GM18909 (cell line): Measurements from ENCODE around the gene KRT76.

Experiments
- ATAC-seq: cut with Tn5 transposase; IDR thresholded peaks from one replicate; pipeline ENCODE4 v1.9.1; 2021; ENCODE audit warnings: mild to moderate bottlenecking; ENCODE audit not compliant: unreplicated experiment, poor library complexity

Gene KRT76

GRCh38 chr12:52787324-52788191 lies 10.4 kb upstream of the KRT76 start:
- ATAC-seq: no peak

- no peak for ATAC-seq
Measured at GRCh38 chr12:52784909-52785308, 7.8 kb upstream of the KRT76 start.

GRCh38 chr12:52783563-52784316 lies 6.6 kb upstream of the KRT76 start:
- ATAC-seq: no peak

GRCh38 chr12:52782502-52782901 lies 5.4 kb upstream of the KRT76 start:
- no peak for ATAC-seq

- ATAC-seq: no peak
Measured at GRCh38 chr12:52781399-52782082, 4.4 kb upstream of the KRT76 start.

- ATAC-seq: no peak
Measured at GRCh38 chr12:52779914-52780313, 2.8 kb upstream of the KRT76 start.

GRCh38 chr12:52778833-52779232 lies 1.7 kb upstream of the KRT76 start:
- ATAC-seq: no peak

GRCh38 chr12:52777566-52777965 lies 421 bp upstream of the KRT76 start:
- no peak for ATAC-seq

- ATAC-seq: no peak
Measured at GRCh38 chr12:52776435-52776834, 710 bp downstream of the KRT76 start.

GRCh38 chr12:52774629-52775250 lies 2.4 kb downstream of the KRT76 start:
- no peak for ATAC-seq

- ATAC-seq: no peak
Measured at GRCh38 chr12:52772772-52773171, 4.4 kb downstream of the KRT76 start.

GRCh38 chr12:52772188-52772587 lies 5.0 kb downstream of the KRT76 start:
- ATAC-seq: no peak

GRCh38 chr12:52771505-52771904 lies 5.6 kb downstream of the KRT76 start:
- no peak for ATAC-seq

GRCh38 chr12:52771088-52771487 lies 6.1 kb downstream of the KRT76 start:
- no peak for ATAC-seq

GRCh38 chr12:52769946-52770345 lies 7.2 kb downstream of the KRT76 start:
- ATAC-seq: no peak

GRCh38 chr12:52769354-52769753 lies 7.8 kb downstream of the KRT76 start:
- ATAC-seq: no peak

- ATAC-seq: no peak
Measured at GRCh38 chr12:52768479-52769200, 8.5 kb downstream of the KRT76 start.

GRCh38 chr12:52767427-52767826 lies 9.7 kb downstream of the KRT76 start:
- no peak for ATAC-seq

GRCh38 chr12:52767020-52767379 lies 10.1 kb downstream of the KRT76 start:
- ATAC-seq: no peak
